GM19193 (cell line): ENCODE data around the gene ATP11A.

Experiments used
- POLR2A ChIP-seq: IDR thresholded peaks from 4 replicates; pipeline ENCODE4 v1.6.1; 2011; ENCODE audit not compliant: insufficient read depth, insufficient read length; ENCODE audit errors: extremely low read depth

ATP11A gene

DNA sequence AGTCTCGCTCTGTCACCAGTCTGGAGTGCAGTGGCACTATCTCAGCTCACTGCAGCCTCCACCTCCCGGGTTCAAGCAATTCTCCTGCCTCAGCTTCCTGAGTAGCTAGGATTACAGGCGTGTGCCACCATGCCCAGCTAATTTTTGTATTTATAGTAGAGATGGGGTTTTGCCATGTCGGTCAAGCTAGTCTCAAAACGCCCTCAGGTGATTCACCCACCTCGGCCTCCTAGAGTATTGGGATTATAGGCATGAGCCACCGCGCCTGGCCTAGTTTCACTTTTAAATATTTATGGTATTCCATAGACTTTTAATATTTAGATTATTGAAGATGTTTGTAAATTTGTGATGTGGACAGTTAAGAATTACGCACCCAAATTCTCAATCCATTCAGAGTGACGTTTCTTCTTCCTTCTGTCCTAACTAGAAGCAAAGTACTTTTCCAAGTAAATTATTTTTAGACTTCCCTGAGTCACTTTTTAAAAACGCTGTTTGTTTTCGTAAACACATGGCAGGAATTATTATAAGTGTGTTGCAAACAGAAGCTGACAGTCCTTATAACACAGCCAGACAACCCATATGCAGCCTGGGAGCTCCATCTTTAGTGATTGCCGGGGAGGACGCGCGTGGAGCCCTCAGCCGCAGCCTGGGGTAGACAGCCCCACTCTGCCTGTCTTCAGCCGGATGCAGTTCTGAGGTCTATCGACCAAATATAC, 131.7 kb downstream of the ATP11A start:
- TF ChIP-seq POLR2A = no peak

DNA sequence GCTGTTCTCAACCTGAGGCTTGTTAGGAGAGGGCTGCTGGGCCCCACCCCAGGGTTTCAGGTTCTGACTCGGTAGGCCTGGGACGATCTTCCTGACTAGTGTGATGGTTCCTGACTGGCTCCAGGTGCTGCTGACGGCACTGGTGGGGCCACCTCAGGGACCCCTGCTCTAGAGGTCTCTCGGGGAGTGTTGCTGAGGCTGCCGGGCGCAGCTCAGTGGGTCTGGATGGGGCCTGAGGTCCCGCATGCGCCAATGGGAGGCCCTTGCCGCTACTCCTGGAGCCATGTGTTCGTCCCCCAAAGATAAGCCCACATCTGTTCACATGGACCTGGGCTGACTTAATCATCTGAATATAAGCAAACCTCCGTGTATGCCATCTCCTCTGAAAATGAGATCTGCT, 133.0 kb downstream of the ATP11A start:
- no peak for TF ChIP-seq POLR2A

DNA sequence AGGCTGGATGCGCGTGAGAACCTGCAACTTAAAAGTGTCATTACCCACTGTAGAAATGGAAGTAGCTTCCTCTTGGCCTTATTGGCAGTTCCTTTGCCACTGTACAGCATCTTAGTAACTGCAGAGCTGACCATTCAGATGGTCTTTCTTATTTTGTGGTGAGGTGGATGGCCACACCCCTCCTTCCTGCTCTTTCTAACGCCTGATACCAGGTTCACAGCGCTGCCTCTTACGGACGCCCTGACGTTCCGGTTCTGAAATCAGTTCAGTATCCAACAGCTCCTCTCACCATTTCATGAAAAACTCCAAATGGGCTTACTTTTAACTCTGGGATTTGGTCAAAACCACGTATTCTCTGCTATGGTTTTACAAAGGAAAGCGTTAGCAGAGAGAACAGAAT, 134.6 kb downstream of the ATP11A start:
- no peak for TF ChIP-seq POLR2A

DNA sequence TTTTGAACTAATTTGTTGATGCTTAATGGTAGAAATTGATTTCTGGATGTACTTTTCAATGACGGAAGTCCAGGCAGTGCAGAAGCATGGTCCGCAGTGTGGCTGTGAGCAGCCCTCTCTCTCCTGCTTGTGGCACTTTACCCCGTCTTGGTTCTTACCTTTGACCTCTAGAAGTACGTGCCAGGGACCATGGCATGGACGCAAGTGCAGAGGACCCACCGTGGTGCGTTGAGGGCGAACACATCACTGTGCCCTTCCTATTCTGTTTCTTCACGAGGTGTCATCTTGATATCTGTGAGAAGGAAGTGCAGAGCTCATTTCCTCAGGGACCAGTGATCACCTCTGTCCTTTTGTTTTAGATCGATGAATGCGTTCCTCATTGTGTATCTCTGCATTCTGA, 135.2 kb downstream of the ATP11A start:
- no peak for TF ChIP-seq POLR2A

DNA sequence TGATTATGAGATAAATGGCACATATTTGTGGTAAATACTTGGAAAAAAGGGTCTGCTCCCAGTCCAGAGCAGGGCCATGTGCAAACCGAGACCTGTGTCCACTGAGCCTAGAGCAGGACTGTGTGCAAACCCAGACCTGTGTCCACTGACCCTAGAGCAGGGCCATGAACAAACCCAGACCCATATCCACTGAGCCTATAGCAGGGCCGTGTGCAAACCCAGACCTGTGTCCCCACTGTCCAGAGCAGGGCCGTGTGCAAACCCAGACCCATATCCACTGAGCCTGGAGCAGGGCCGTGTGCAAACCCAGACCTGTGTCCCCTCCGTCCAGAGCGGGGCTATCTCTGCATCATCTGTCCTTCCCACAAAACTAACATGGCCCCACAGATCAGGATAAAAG, 136.0 kb downstream of the ATP11A start:
- TF ChIP-seq POLR2A = no peak

DNA sequence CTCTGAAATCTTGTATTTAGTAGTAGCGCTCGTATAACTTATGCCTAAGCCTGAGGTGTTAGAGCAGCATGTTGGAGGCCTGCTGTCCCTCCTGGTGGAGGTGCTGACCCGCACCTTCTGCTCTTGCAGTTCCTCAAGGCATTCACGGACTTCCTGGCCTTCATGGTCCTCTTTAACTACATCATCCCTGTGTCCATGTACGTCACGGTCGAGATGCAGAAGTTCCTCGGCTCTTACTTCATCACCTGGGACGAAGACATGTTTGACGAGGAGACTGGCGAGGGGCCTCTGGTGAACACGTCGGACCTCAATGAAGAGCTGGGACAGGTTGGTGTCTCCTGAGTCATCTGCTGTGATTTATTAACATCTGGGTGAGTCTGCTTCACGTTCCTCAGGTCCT, 136.7 kb downstream of the ATP11A start:
- TF ChIP-seq POLR2A = no peak

DNA sequence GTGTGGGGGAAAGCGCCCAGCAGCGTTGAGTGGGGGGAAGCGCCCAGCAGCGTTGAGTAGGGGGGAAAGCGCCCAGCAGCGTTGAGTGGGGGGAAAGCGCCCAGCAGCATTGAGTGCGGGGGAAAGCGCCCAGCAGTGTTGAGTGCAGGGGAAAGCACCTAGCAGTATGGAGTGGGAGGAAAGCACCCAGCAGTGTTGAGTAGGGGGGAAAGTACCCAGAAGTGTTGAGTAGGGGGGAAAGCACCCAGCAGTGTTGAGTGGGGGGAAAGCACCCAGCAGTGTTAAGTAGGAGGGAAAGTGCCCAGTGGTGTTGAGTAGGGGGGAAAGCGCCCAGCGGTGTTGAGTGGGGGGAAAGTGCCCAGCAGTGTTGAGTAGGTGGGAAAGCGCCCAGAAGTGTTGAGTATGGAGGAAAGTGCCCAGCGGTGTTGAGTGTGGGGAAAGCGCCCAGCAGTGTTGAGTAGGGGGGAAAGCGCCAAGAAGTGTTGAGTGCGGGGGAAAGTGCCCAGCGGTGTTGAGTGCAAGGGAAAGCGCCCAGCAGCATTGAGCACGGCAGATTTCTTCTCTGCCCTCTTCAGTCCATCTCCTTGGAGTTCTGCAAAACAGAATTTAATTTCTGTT, 138.4 kb downstream of the ATP11A start:
- no peak for TF ChIP-seq POLR2A

DNA sequence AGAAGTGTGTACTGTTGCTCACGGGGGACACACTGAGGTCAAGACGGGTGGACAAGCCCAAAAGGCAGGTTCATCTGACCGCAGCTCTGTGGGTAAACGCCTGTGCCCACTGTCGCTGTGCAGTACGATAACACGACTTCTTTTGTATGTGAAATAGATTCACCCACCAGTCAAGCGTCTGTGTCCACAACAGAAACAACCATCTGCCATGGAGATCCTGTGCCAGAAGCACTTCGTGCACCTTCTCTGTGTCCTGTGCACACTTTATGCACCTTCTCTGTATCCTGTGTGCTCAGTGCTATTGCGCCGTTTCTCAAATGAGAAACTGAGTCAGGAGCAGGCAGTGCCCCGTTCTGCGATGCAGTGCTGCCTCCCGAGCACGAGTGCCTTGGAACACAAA, 138.9 kb downstream of the ATP11A start:
- no peak for TF ChIP-seq POLR2A

DNA sequence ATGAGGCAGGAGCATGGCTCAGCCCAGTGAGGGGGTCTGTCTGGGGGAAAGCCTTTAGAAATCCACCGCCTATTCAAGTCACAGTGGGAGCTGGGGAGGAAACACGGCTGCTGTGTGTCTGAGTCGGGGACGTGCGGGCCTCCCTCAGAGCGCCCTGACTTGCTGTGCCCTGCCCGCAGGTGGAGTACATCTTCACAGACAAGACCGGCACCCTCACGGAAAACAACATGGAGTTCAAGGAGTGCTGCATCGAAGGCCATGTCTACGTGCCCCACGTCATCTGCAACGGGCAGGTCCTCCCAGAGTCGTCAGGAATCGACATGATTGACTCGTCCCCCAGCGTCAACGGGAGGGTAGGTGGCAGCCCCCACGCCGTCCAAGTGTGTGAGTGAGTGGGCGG, 141.4 kb downstream of the ATP11A start:
- no peak for TF ChIP-seq POLR2A

DNA sequence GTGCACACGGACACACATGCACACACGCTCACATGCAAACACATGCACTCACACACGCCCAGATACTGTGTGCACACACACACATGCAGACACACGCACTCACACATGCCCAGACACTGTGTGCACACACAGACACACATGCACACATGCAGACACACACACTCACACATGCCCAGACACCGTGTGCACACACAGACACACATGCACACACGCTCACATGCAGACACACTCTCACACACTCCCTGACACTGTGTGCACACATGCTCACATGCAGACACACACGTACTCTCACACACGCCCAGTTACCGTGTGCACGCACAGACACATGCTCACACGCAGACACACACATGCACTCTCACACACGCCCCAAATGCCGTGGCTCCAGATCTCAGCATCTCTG, 142.0 kb downstream of the ATP11A start:
- no peak for TF ChIP-seq POLR2A

DNA sequence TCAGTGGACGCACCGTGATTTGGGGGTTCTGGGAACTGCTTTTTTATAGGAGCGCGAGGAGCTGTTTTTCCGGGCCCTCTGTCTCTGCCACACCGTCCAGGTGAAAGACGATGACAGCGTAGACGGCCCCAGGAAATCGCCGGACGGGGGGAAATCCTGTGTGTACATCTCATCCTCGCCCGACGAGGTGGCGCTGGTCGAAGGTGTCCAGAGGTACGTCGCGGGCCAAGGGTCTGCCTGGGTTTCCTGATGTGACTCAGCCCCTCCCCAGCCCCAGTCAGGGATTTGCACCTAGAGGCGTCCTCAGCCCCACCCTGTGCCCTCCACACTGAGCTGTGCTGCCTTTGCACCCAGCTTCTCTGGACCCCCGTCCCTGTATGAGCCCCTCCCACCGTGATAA, 143.0 kb downstream of the ATP11A start:
- TF ChIP-seq POLR2A = no peak

DNA sequence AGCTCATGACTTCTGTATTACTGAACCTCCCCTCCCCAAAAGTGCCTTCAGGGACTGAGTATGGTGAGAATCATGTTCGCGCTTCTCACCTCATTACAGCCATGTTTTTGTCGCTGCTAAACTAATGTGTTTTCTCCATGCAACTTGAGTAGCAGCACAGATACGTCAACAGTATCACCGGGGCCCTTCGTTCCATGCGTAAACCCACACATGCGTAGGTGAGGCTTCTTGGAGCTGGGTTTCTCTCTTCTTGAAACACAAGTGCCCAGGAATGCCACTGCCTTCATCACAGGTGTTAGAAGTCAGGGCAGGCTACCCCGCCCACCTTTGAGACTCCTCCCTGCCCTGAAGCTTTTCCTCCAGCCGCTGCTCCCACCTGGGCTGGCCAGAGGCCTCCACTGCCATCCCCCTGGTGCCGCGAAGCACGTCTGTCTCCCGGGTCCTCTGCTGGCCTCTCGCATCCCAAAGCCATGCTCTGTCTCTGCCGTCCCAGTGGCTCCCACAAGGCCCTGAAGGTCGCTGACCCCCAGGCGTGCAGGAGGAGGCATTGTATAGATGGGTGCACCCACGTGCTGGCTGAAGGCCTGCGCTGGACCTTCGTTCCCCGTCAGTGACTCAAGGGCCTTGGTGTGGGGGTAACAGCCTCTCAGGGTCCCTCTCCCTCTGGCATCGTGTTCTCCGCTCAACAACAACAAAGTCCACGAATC, 143.9 kb downstream of the ATP11A start:
- no peak for TF ChIP-seq POLR2A

DNA sequence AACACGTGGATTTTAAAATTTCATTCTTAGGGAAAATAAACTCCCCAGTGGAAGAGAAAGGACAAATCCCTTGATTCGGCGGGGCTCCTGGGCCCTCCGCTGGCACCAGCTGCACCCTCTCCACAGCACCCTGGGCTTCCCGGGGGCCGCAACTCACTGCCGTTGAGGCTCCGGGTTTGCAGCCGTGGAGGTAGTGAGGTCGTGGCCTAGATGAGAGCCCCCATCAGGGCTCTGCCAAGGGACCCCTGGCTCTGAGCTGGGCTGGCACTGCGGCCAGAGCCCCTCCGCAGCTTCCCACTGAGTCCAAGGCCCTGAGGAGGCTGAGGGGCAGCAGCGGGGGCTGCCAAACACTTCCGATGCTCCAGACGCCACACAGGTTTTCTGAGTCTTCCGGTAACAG, 145.5 kb downstream of the ATP11A start:
- TF ChIP-seq POLR2A = no peak

DNA sequence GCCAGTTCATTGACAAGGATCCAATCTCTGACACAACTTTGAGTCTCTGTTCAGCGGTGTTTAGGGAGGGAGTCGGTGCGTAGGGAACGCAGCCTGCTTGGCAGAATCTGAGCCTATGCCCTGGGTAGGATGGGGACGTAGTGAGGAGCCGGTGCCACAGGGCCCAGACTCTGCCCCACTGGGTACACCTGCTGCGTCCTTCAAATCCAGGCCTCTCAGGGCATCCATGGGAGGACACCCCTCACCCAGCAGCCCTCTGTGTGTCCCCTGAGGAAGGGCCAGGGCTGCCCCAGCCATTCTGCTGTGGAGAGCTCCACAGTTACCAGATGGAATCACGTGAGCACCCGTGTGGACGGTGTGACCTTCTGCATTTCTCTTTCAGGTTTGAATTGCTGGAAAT, 146.0 kb downstream of the ATP11A start:
- TF ChIP-seq POLR2A = no peak

DNA sequence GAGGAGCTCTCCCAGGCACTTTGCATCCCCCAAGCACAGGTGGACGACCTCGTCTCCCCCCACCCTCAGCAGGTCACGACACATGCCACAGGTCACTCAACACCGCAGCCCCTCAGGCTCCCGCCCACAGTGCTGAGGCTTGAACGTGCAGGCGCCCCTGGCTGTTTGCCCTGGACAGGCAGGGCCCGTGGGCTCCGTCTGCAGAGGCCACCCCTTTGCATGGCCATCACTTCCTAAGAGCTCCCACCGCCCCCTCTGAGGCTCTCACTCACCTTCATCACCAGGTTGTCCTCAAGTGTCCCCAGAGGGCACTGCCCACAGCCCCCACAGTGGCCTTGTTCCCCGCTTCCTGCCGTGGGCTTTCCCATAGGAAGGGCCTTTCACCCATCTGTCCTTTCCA, 147.1 kb downstream of the ATP11A start:
- no peak for TF ChIP-seq POLR2A
